ENCODE data around the gene UPB1.

GRCh38 chr22:24445481-24446259 lies 49.5 kb upstream of the UPB1 start:
- TF ChIP-seq, protein P1, sequence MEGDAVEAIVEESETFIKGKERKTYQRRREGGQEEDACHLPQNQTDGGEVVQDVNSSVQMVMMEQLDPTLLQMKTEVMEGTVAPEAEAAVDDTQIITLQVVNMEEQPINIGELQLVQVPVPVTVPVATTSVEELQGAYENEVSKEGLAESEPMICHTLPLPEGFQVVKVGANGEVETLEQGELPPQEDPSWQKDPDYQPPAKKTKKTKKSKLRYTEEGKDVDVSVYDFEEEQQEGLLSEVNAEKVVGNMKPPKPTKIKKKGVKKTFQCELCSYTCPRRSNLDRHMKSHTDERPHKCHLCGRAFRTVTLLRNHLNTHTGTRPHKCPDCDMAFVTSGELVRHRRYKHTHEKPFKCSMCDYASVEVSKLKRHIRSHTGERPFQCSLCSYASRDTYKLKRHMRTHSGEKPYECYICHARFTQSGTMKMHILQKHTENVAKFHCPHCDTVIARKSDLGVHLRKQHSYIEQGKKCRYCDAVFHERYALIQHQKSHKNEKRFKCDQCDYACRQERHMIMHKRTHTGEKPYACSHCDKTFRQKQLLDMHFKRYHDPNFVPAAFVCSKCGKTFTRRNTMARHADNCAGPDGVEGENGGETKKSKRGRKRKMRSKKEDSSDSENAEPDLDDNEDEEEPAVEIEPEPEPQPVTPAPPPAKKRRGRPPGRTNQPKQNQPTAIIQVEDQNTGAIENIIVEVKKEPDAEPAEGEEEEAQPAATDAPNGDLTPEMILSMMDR (conservative IDR thresholded peaks at IDR 0.05), result no peak
- no peak for TF ChIP-seq ZFX (IDR thresholded peaks at IDR 0.05)
